A549 (cell line): Measurements from ENCODE around the gene BASP1. TPM values are rescaled to one million over a fixed set of nuclear protein-coding genes. Genes with fewer than 3 reads are reported as not detected.

ENCODE experiments used
- ATAC-seq, 2 experiments: fragments of 200-7000 bp in 1 of 2; fragments of >200 bp in 1 of 2; cut with Nextera tagmentation in 1 of 2; cut with Tn5 transposase in 1 of 2; 3 replicates each; pipeline versions ENCODE4 v1.8.0 to v1.9.1; 2018 to 2020; ENCODE audit warnings: mild to moderate bottlenecking in 1 of 2, moderate library complexity in 1 of 2
- CTCF ChIA-PET: fragments of 300-600 bp; sonication (Branson Sonifier 250); formaldehyde crosslinking; extraction: SDS; loops from one replicate; lab custom pipeline; 2021; ENCODE audit warnings: antibody characterized with exemption, inconsistent platforms; lab: Yijun Ruan, JAX
- POLR2A ChIA-PET: fragments of 350-600 bp; formaldehyde crosslinking; extraction: SDS; loops from one replicate; lab custom pipeline; 2021; ENCODE audit warnings: antibody characterized with exemption, inconsistent platforms; lab: Yijun Ruan, JAX
- DNase-seq, 2 experiments: peaks; one replicate each; pipeline versions ENCODE4 v3.0.0 to v3.0.0-alpha.2; 2011 to 2016; ENCODE audit warnings: low read depth in 1 of 2, low spot score in 1 of 2
- FAIRE-seq: peaks from 2 replicates; lab custom pipeline; 2011; peaks lifted over from hg19 to GRCh38; lab: Jason Lieb, UNC
- H3K27ac ChIP-seq, 2 experiments: fragments of >200 bp; sonication (Bioruptor Twin); formaldehyde crosslinking; 3 replicates each; pipeline ENCODE4 v1.5.1; 2016 to 2017
- H3K4me1 ChIP-seq: fragments of >200 bp; sonication (Bioruptor Twin); formaldehyde crosslinking; 3 replicates; pipeline ENCODE4 v1.6.1; 2016
- H3K4me2 ChIP-seq: fragments of >200 bp; sonication (Bioruptor Twin); formaldehyde crosslinking; 3 replicates; pipeline ENCODE4 v1.6.1; 2016
- H3K4me3 ChIP-seq: fragments of >200 bp; sonication (Bioruptor Twin); formaldehyde crosslinking; 3 replicates; pipeline ENCODE4 v1.5.1; 2016
- H3K9me3 ChIP-seq: fragments of >200 bp; sonication (Bioruptor Twin); formaldehyde crosslinking; 3 replicates; pipeline ENCODE4 v1.6.1; 2016
- CBX8 ChIP-seq: fragments of 200-600 bp; sonication (generic); IDR thresholded peaks from 2 replicates; pipeline ENCODE4 v1.6.1; 2016
- CHD4 ChIP-seq: fragments of 200-600 bp; sonication (generic); IDR thresholded peaks from 2 replicates; pipeline ENCODE4 v1.6.1; 2016; ENCODE audit warnings: antibody characterized with exemption, mild to moderate bottlenecking, borderline replicate concordance
- EHF ChIP-seq: fragments of 250-450 bp; sonication (Bioruptor Pico); IDR thresholded peaks from 2 replicates; pipeline ENCODE4 v1.5.0; 2020; ENCODE audit warnings: mild to moderate bottlenecking
- EHMT2 ChIP-seq: fragments of 200-600 bp; sonication (generic); IDR thresholded peaks from 2 replicates; pipeline ENCODE4 v1.6.1; 2016; ENCODE audit warnings: antibody characterized with exemption, low read depth, mild to moderate bottlenecking, moderate library complexity
- FOXS1 ChIP-seq: fragments of 250-450 bp; sonication (Bioruptor Pico); IDR thresholded peaks from 2 replicates; pipeline ENCODE4 v1.5.0; 2020; ENCODE audit warnings: mild to moderate bottlenecking, moderate library complexity
- HDAC2 ChIP-seq: fragments of 200-600 bp; sonication (generic); IDR thresholded peaks from 2 replicates; pipeline ENCODE4 v1.6.1; 2016
- KDM1A ChIP-seq: fragments of 200-600 bp; sonication (generic); IDR thresholded peaks from 2 replicates; pipeline ENCODE4 v1.6.1; 2016; ENCODE audit warnings: low read depth, mild to moderate bottlenecking
- KDM5A ChIP-seq: fragments of 200-600 bp; sonication (generic); IDR thresholded peaks from 2 replicates; pipeline ENCODE4 v1.6.1; 2016; ENCODE audit warnings: antibody characterized with exemption, mild to moderate bottlenecking
- MAZ ChIP-seq: fragments of 150-350 bp; IDR thresholded peaks from 2 replicates; pipeline ENCODE4 v1.6.1; 2014; ENCODE audit warnings: antibody characterized with exemption, low read depth, low read length, borderline replicate concordance
- MYC ChIP-seq: IDR thresholded peaks from 2 replicates; pipeline ENCODE4 v1.6.1; 2012; ENCODE audit warnings: mild to moderate bottlenecking, inconsistent platforms, low read length, improper control_type of control experiment, borderline replicate concordance
- NPAS2 ChIP-seq: fragments of 250-450 bp; sonication (Bioruptor Pico); IDR thresholded peaks from 2 replicates; pipeline ENCODE4 v1.8.0; 2022; ENCODE audit warnings: mild to moderate bottlenecking, moderate library complexity, borderline replicate concordance
- PHF8 ChIP-seq: fragments of 200-600 bp; sonication (generic); IDR thresholded peaks from 2 replicates; pipeline ENCODE4 v1.6.1; 2016; ENCODE audit warnings: low read depth, mild to moderate bottlenecking, antibody characterized with exemption, moderate library complexity, borderline replicate concordance
- POLR2A ChIP-seq: IDR thresholded peaks from 2 replicates; pipeline ENCODE4 v1.6.1; 2012; ENCODE audit warnings: mild to moderate bottlenecking, low read length
- POLR2AphosphoS2 ChIP-seq: conservative IDR thresholded peaks from 2 replicates; pipeline ENCODE4 v1.6.1; 2012; ENCODE audit warnings: low read length, improper control_type of control experiment, inconsistent platforms
- RARB ChIP-seq: fragments of 250-450 bp; sonication (Bioruptor Pico); IDR thresholded peaks from 2 replicates; pipeline ENCODE4 v1.8.0; 2021; ENCODE audit warnings: mild to moderate bottlenecking, moderate library complexity
- RCOR1 ChIP-seq: fragments of 150-350 bp; IDR thresholded peaks from 2 replicates; pipeline ENCODE4 v1.6.1; 2014; ENCODE audit warnings: antibody characterized with exemption, low read length, low read depth
- RFX5 ChIP-seq: fragments of 450-650 bp; IDR thresholded peaks from 2 replicates; pipeline ENCODE4 v1.7.1; 2014; ENCODE audit warnings: antibody characterized with exemption, mild to moderate bottlenecking, moderate library complexity
- RNF2 ChIP-seq: fragments of 200-600 bp; sonication (generic); IDR thresholded peaks from 2 replicates; pipeline ENCODE4 v1.6.1; 2016; ENCODE audit warnings: low read depth, mild to moderate bottlenecking, antibody characterized with exemption, moderate library complexity, borderline replicate concordance
- SMC3 ChIP-seq: fragments of >200 bp; sonication (Bioruptor Twin); formaldehyde crosslinking; IDR thresholded peaks from 3 replicates; pipeline ENCODE4 v1.6.1; 2018; ENCODE audit warnings: inconsistent platforms
- SREBF2 ChIP-seq: fragments of 450-650 bp; IDR thresholded peaks from 2 replicates; pipeline ENCODE4 v1.6.1; 2014; ENCODE audit warnings: mild to moderate bottlenecking, moderate library complexity
- TFCP2L1 ChIP-seq: fragments of 250-450 bp; sonication (Bioruptor Pico); IDR thresholded peaks from 2 replicates; pipeline ENCODE4 v1.5.0; 2021; ENCODE audit warnings: mild to moderate bottlenecking
- WGBS: methylation state at CpG from one replicate; pipeline ENCODE4 v1.1.6; 2017; ENCODE audit errors: missing lambda C conversion rate; 5-methylcytosine and 5-hydroxymethylcytosine counted together
- polyA plus RNA-seq, 4 experiments: library from polyadenylated mRNA; depleted of rRNA in 3 of 4; stranded (reverse); fragments of >200 nt; fragmentation: RNase III in 1 of 4; extraction: RNeasy Plus Mini Kit Qiagen cat#74134 plus additional on column Dnase treatment in 1 of 4; gene quantifications; 2 replicates in 3 of 4; 3 replicates in 1 of 4; pipeline ENCODE4 v1.2.3, GENCODE V29; 2011 to 2017
- TF ChIP-seq, protein P1 (sequence below): fragments of 200-600 bp; sonication (generic); IDR thresholded peaks from 2 replicates; pipeline ENCODE4 v1.6.1; 2016; ENCODE audit warnings: antibody characterized with exemption, mild to moderate bottlenecking, moderate library complexity
- TF ChIP-seq, protein P2 (sequence below): fragments of 450-650 bp; IDR thresholded peaks from 2 replicates; pipeline ENCODE4 v1.6.1; 2014; ENCODE audit warnings: antibody characterized with exemption
- TF ChIP-seq, protein P3 (sequence below): IDR thresholded peaks from 2 replicates; pipeline ENCODE4 v1.6.1; 2012

The BASP1 gene
- polyA plus RNA-seq, 2 of the 4 experiments (the other 2 are of a cell fraction), result 391 to 454 TPM

DNA sequence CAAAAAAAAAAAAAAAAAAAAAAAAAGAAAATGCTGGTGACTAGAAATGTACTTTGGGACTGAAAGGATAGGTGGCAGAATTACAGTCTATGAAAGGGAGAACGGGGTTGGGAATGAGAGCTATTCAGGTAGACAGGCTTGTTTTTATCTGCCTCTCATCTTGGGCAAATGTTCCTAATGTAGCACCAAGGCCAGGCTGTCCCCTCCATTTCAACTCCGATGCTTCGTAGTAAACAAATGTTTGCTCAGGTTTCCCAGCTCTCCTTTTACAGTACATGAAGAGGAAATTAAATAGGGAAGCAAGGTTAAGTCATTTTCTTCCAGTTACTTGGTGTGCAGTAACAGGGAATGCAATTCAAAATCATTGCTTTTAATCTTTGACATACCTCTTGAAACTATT lies 4.4 kb upstream of the BASP1 start:
- no peak for TF ChIP-seq TFCP2L1 (CRISPR knock-in tag)
- H3K9me3 ChIP-seq, result no peaks in the 10 kb centered on the region
- WGBS, result 40% methylated on average over 3 of the region's 3 CpGs
- H3K27ac ChIP-seq, result peak overlapping the region in 1 of 2 experiments; percentile 60; a peak in 4 of 6 replicates
- no peak for DNase-seq
- H3K4me2 ChIP-seq, result peak overlapping the region; percentile 77
- ChIA-PET POLR2A (interaction anchor here (0.7 kb wide), 1 partner anchor 1056 kb away, joined by 3 read pairs; no protein-coding TSS in a partner anchor), CTCF (interaction anchor here (0.6 to 6.1 kb wide), 6 partner anchors 9 to 1103 kb away, joined by 3 to 125 read pairs (median 3); no protein-coding TSS in a partner anchor)
- no peak for ATAC-seq
- FAIRE-seq, result no peak
- H3K4me3 ChIP-seq, result peak overlapping the region; percentile 95; the same call in 1 of the 3 replicates
- peaks cover 26% of the 10 kb centered on the region for H3K4me1 ChIP-seq

- TF ChIP-seq SREBF2 (no peak), CHD4 (no peak), KDM1A (no peak)
- ATAC-seq (no peak), DNase-seq (no peak), FAIRE-seq (no peak)
- Histone ChIP-seq H3K4me2 (peak overlapping the region; percentile 77), H3K4me1 (peaks cover 26% of the 10 kb centered on the region), H3K4me3 (peak overlapping the region; percentile 95), H3K27ac (peak overlapping the region; percentile 34 to 60; a peak in 5 of 6 replicates), H3K9me3 (no peaks in the 10 kb centered on the region)
- 76% methylated on average over 2 of the region's 2 CpGs for WGBS
- ChIA-PET CTCF (interaction anchor here (0.9 to 6.1 kb wide), 6 partner anchors 9 to 1091 kb away, joined by 3 to 125 read pairs (median 39); no protein-coding TSS in a partner anchor), POLR2A (no interaction called here)
Observed at GRCh38 chr5:17213938-17214337, 3.5 kb upstream of the BASP1 start.

DNA sequence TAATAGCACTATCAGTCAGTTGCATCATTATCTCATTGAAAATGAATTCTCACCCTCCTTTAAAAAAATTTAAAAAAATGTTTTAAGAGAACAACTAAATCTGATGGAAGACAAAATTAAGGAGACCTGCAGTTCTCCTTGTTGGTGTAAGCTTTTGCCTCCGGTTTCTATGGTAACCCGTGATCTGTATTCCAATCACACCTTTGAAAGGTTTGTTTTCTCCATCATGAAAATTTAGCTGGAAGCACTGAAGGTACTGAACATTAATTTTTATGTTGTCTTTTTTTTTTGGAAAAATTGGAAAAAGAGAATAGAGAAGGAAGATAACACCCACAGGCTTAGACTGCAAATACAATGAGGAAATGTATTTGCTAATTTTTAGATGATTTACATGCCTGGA lies 2.5 kb upstream of the BASP1 start:
- Histone ChIP-seq H3K4me2 (peak overlapping the region; percentile 77), H3K4me1 (peaks cover 28% of the 10 kb centered on the region), H3K4me3 (peak overlapping the region; percentile 95), H3K27ac (peak overlapping the region; percentile 98), H3K9me3 (no peaks in the 10 kb centered on the region)
- CTCF ChIA-PET, result interaction anchor here (0.6 to 6.1 kb wide), 18 partner anchors 10 to 1101 kb away, joined by 3 to 125 read pairs (median 12); no protein-coding TSS in a partner anchor
- no peak for FAIRE-seq
- no peak for ATAC-seq
- 79% methylated on average over 2 of the region's 2 CpGs for WGBS
- no peak for DNase-seq
- TF ChIP-seq POLR2A (no peak), RNF2 (no peak), NPAS2 (CRISPR knock-in tag) (no peak), SREBF2 (no peak), EHMT2 (no peak), CBX8 (no peak), FOXS1 (CRISPR knock-in tag) (no peak), EHF (CRISPR knock-in tag) (no peak), RARB (no peak), CHD4 (no peak)
- TF ChIP-seq, protein P1, sequence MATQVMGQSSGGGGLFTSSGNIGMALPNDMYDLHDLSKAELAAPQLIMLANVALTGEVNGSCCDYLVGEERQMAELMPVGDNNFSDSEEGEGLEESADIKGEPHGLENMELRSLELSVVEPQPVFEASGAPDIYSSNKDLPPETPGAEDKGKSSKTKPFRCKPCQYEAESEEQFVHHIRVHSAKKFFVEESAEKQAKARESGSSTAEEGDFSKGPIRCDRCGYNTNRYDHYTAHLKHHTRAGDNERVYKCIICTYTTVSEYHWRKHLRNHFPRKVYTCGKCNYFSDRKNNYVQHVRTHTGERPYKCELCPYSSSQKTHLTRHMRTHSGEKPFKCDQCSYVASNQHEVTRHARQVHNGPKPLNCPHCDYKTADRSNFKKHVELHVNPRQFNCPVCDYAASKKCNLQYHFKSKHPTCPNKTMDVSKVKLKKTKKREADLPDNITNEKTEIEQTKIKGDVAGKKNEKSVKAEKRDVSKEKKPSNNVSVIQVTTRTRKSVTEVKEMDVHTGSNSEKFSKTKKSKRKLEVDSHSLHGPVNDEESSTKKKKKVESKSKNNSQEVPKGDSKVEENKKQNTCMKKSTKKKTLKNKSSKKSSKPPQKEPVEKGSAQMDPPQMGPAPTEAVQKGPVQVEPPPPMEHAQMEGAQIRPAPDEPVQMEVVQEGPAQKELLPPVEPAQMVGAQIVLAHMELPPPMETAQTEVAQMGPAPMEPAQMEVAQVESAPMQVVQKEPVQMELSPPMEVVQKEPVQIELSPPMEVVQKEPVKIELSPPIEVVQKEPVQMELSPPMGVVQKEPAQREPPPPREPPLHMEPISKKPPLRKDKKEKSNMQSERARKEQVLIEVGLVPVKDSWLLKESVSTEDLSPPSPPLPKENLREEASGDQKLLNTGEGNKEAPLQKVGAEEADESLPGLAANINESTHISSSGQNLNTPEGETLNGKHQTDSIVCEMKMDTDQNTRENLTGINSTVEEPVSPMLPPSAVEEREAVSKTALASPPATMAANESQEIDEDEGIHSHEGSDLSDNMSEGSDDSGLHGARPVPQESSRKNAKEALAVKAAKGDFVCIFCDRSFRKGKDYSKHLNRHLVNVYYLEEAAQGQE, result no peak
- POLR2A ChIA-PET, result interaction anchor here (1.7 kb wide), 1 partner anchor 66 kb away, joined by 5 read pairs; no protein-coding TSS in a partner anchor

DNA sequence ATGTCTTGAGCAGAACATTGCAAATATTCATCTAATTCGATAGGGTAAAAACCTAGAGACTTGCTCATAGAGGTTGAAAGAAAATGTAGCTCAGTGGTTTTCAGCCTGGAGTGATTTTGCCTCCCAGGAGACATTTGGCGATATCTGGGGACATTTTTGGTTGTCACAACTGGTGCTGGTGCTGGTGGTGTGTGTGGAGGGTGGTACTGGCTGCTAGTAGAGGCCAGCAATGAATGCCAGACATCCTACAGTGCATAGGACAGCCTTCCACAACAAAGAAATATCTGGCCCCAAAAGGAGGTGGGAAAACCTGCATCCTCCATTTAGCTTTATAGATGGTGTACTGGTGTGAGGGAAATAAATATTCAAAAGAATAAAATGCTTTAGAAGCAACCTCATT lies 2.1 kb upstream of the BASP1 start:
- H3K27ac ChIP-seq, result peak overlapping the region; percentile 98
- ATAC-seq (no peak), DNase-seq (no peak), FAIRE-seq (peak; percentile 77)
- CTCF ChIA-PET, result interaction anchor here (0.6 to 6.1 kb wide), 55 partner anchors 9 to 1105 kb away, joined by 3 to 125 read pairs (median 6); no protein-coding TSS in a partner anchor
- POLR2A ChIA-PET, result interaction anchor here (1.7 to 2.2 kb wide), 2 partner anchors 66 to 91 kb away, joined by 5 to 16 read pairs; no protein-coding TSS in a partner anchor
- peaks cover 33% of the 10 kb centered on the region for H3K4me1 ChIP-seq
- TF ChIP-seq PHF8 (no peak), MYC (no peak), RFX5 (no peak), RCOR1 (no peak), MAZ (no peak), POLR2AphosphoS2 (no peak), KDM5A (no peak), HDAC2 (no peak), SMC3 (no peak)
- TF ChIP-seq, protein P2, sequence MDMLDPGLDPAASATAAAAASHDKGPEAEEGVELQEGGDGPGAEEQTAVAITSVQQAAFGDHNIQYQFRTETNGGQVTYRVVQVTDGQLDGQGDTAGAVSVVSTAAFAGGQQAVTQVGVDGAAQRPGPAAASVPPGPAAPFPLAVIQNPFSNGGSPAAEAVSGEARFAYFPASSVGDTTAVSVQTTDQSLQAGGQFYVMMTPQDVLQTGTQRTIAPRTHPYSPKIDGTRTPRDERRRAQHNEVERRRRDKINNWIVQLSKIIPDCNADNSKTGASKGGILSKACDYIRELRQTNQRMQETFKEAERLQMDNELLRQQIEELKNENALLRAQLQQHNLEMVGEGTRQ, result no peak
- TF ChIP-seq, protein P3, sequence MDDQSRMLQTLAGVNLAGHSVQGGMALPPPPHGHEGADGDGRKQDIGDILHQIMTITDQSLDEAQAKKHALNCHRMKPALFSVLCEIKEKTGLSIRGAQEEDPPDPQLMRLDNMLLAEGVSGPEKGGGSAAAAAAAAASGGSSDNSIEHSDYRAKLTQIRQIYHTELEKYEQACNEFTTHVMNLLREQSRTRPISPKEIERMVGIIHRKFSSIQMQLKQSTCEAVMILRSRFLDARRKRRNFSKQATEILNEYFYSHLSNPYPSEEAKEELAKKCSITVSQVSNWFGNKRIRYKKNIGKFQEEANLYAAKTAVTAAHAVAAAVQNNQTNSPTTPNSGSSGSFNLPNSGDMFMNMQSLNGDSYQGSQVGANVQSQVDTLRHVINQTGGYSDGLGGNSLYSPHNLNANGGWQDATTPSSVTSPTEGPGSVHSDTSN, result no peak
- peak overlapping the region; percentile 95 for H3K4me3 ChIP-seq
- WGBS, result 55% methylated on average over 2 of the region's 2 CpGs
- peak overlapping the region; percentile 77 for H3K4me2 ChIP-seq
- H3K9me3 ChIP-seq, result no peaks in the 10 kb centered on the region
